ENCODE results near the gene SRPK2.

Gene SRPK2

DNA sequence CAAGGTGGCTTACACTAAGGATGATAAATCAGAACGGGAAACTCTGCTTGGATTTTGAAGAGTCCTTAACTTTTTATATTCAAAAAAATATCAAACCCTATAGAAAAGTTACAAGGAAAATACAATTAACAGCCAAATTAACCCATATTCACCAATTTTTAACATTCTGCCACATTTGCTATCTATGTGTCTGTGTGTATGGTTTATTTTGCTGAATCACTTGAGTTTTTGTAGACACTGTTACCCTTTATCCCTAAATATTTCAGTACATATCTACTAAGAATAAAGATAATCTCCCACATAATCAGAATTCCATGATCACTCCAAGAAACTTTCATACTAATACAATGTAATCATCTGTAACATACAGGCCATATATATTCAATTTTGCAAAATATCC lies 1.2 kb upstream of the SRPK2 start:
- no peak for DNase-seq (ENCODE audit: low read depth)
- no peak for TF ChIP-seq CTCF (conservative IDR thresholded peaks at IDR 0.05; ENCODE audit: low read length)
- H3K4me3 ChIP-seq (ENCODE audit: low read length) = no peak overlapping the region

DNA sequence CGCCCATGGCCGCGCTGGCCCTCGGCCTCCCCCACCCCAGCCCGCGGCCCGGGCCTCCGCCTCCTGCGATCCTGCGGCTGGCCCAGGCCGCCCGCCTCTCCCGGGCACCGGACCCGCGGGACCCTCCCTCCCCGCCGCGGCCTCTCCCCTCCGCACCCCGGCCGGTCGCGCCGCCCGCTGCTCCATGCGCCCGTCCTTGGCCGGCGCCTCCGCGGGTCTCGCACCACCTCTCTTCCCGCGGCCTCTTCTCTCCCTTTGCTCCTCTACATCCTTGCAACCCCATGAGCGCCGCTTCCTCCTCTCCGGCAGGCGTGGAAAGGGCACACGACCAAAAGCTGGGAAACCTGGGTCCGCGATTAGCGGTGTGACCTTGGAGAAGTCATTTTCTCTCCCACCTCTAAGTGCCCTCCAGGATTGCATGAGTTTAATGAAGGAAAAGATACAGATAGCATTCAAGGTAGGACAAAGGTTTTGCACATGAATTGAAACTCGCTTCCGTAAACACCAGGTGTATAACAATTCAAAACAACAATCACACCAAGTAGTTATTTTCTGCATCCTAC lies 448 bp upstream of the SRPK2 start:
- peak; percentile 56 for DNase-seq (ENCODE audit: low read depth)
- peak overlapping the region; percentile 59 for H3K4me3 ChIP-seq (ENCODE audit: low read length)
- TF ChIP-seq CTCF (conservative IDR thresholded peaks at IDR 0.05; ENCODE audit: low read length) = no peak; the same call in 1 of the 2 replicates

GRCh38 chr7:105387508-105388355 lies 989 bp downstream of the SRPK2 start:
- TF ChIP-seq CTCF (conservative IDR thresholded peaks at IDR 0.05; ENCODE audit: low read length) = no peak
- DNase-seq (ENCODE audit: low read depth) = peak; percentile 20
- peak overlapping the region; percentile 74 for H3K4me3 ChIP-seq (ENCODE audit: low read length)

- TF ChIP-seq CTCF (conservative IDR thresholded peaks at IDR 0.05; ENCODE audit: low read length) = no peak
- H3K4me3 ChIP-seq (ENCODE audit: low read length) = no peak overlapping the region
- no peak for DNase-seq (ENCODE audit: low read depth)
Observed at GRCh38 chr7:105377903-105378302, 10.8 kb downstream of the SRPK2 start.

GRCh38 chr7:105376908-105377533 lies 11.7 kb downstream of the SRPK2 start:
- TF ChIP-seq CTCF (conservative IDR thresholded peaks at IDR 0.05; ENCODE audit: low read length) = no peak
- H3K4me3 ChIP-seq (ENCODE audit: low read length) = no peak overlapping the region
- no peak for DNase-seq (ENCODE audit: low read depth)

- TF ChIP-seq CTCF (conservative IDR thresholded peaks at IDR 0.05; ENCODE audit: low read length) = no peak
- no peak overlapping the region for H3K4me3 ChIP-seq (ENCODE audit: low read length)
- DNase-seq (ENCODE audit: low read depth) = no peak
Observed at GRCh38 chr7:105369944-105370343, 18.8 kb downstream of the SRPK2 start.
